Brain pericyte (primary cell): ENCODE data around the gene MRPS18B.
"Not testable (repeated sequence)": the region's sequence is repeated elsewhere in the genome, so short reads cannot be mapped to it uniquely, and the experiment has no call there.

ENCODE experiments used
- DNase-seq: peaks from one replicate; pipeline ENCODE4 v3.0.0-alpha.2; 2012; ENCODE audit warnings: low read depth, low spot score

MRPS18B gene

GRCh38 chr6:30641048-30641447 is 23.4 kb downstream of the MRPS18B start:
- no peak for DNase-seq

GRCh38 chr6:30643656-30644055 is 26.0 kb downstream of the MRPS18B start:
- no peak for DNase-seq

- DNase-seq = no peak
These were observed 27.1 kb downstream of the MRPS18B start for GRCh38 chr6:30644769-30645168.

DNA sequence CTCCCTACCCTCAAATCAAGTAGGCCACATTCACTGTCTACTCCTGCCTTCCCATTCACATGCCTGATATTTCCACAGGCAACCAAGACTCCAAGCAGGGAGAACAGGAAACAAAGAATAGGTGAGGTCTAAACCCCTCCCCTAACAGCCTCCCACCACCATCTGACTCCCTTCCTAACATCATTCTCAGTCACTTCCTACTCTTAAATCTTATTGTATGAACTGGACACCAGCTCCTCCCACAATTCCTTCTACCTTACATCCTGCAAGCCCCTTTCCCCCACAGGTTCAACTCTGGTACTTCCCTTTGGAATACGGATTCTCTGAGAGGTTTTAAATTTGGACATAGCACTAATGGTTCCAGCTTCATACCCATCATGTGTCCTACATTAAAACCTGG is 28.3 kb downstream of the MRPS18B start:
- DNase-seq = no peak

GRCh38 chr6:30646450-30647241 is 29.0 kb downstream of the MRPS18B start, which contains the start of gene C6orf136:
TSS of gene C6orf136 (plus strand) at chr6:30647133. CDS start at chr6:30647232, 99 bp downstream.
- peak; percentile 65 for DNase-seq

DNA sequence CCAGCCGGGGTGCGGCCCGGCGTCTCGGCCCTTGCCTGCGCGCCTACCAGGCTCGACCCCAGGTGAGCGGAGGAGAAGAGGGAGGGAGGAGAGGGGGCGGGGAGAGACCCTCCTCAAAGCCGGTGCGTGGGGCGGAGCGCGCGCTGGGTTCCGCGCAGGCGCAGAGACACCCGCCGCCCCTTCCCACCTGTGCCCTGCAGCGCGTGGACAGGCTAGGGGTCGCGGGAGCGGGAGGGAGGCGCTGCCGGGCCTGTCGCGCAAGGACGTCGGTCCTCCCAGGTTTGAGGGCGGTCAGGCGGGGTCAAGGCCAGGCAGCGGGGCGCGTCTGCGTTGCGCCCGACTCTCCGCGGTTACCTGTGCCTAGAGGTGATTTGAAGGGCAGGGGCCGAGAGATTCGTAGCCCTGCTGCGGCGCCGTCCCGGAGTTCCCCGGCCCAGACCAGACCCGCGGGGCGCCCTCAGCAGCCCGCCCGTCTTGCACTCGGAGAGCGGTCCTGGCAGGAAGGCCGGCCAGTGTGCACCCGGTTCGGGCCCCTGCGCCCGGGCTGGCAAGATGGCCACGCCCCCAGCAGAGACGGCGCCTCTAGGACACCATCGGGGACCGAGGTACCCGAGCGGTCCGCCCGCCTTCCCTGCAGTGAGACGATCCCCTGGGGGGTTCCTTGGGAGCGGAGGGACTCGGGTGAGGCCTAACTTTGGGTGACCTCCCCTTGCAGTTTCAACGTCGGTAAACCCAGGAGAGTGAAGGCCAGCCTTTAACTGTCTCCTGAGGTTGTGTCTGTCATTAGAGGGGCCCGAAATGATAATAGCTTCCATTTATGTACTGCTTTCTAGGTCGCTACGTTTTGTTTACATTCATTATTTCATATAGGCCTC is 29.8 kb downstream of the MRPS18B start:
- no peak for DNase-seq

GRCh38 chr6:30651143-30651542 is 33.5 kb downstream of the MRPS18B start:
- DNase-seq = no peak

DNA sequence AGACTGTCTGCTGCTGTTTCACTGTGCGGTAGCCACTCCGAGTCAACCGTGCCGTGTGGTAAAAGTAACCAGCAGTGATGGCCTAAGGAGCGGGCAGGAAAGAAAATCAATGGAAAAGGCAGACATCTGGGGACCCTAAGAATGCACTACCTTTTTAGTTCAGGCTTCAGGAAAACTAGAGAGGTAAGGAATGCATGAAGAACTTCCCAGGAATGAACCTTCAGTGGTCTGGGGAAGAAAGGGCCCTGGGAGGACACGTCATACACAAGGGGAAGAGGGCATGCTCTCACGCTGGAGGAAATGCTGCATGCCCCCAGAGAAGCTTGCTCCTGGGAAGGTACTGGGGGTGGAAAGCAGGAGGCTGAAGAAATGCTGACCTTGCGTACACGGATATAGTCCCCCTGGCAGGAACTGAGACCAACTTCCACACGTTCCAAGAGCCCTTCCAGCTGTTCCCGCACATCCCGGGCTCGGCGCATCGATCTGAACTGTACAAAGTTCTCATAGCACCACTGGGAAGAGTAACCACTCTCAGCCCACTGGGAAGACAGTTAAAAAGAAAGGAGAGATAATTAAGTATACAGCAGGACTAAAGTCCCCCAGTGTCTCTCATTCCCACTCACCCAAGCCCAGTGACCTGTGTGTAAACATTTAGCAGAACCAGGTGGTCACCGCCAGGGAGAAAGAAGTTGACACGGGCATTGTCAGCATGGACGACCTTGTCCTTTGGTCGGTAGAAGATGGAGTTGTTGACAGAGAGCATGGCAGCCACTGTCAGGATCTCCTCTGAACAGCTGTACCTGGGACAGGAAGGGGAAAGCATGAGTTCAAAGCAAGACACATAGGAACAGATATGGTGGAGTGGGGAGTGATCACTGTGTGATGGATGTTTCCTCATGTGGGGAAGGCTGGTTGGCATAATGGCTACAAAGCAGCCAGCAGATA is 37.4 kb downstream of the MRPS18B start:
- no peak for DNase-seq

DNA sequence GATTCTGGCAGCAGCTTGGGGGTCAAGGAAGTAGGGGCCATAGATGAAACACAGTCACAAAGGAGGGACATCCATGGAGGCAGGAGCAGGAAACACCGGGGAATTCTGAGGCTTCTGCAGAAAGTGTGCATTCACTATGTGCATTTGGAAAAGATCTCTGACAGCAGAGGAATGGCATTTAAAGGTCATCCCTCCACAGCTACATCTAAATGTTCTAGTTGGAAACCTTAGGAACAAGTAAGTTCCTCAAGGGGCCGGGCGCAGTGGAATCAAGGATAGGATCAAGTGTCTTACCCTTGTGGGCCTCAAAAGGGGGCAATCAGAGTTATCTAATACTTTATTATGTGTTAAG is 38.1 kb downstream of the MRPS18B start:
- no peak for DNase-seq

GRCh38 chr6:30656513-30656912 is 38.9 kb downstream of the MRPS18B start:
- no peak for DNase-seq

- DNase-seq = no peak
These were observed 39.8 kb downstream of the MRPS18B start for GRCh38 chr6:30657454-30657853.

DNA sequence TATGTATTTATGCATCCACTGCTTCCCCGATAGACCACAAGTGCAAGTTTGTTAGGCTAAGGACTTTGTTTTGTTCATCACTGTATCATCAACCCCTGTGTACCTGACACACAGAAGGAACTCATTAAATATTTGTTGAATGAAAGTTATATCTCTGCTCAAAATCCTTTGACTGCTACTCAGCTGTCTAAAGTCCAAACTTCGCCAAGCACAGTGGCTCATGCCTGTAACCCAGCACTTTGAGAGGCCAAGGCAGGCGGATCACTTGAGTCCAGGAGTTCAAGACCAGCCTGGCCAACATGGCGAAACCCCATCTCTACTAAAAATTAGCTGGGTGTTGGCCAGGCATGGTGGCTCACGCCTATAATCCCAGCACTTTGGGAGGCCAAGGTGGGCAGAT is 40.3 kb downstream of the MRPS18B start:
- DNase-seq = not testable (repeated sequence)

- no peak for DNase-seq
These were observed 47.5 kb downstream of the MRPS18B start for GRCh38 chr6:30664994-30665767.

DNA sequence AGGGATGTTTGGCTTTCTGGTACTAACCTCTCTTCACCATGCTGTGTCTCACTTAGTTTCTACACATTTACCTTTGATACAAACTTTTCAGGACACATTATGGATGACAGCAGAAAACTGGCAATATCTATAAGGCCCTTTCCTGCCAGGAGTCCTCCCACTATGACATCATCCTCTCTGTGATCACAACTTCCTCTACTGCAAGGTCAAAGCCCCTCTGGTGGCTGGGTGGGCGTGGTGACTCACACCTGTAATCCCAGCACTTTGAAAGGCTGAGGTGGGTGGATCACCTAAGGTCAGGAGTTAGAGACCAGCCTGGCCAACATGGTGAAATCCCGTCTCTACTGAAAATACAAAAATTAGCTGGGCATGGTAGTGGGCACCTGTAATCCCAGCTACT is 48.7 kb downstream of the MRPS18B start:
- DNase-seq = not testable (repeated sequence)

GRCh38 chr6:30670760-30671527 is 53.3 kb downstream of the MRPS18B start:
- no peak for DNase-seq

DNA sequence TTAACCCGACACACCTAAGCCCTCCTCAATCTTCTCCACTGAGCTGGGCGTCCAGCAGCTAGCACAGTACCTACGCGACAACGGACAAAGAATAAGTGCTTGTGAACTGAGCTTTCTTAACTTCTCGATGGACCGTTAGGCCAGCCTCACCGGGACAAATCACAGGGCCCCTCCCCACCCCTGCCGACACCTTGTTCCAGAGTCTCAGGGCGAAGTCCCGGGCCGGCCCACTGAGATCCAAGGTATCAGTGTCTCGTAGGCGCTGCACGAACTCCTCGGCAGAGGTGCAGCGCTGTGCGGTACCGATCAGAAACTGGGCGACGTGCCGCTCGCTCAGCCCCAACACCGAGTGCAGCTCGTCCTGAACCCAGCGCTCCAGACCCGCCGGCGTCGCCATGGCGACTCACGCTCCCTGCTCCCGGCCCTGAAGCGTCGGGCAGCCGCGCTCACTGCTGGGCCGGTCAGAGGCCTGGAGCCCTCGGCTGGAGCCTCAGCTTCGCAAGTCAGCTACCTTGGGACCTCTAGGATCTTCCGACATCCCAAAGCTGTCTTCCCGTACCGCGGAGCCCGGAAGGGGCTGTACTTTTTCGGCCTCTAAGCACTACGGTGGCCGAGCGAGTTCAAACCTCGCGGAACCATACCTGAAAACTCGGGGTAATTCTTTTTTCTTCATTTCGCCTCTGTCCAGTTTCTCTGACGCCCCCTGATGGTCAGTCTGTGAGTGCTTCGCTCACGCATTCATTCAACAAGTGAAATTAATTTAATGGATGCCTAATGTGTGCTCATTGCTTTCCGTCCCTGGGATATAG is 55.0 kb downstream of the MRPS18B start, which contains the start of gene DHX16:
Gene DHX16, minus strand, starts transcription at position 562 of the 809 bp plus-strand sequence. Its CDS starts 165 bp downstream, at position 397.
- DNase-seq = peak; percentile 88
